OCI-LY1 (cell line): ENCODE data around the gene AGK.
A peak's percentile ranks its signal among the peaks of the same experiment; 100 is the strongest.

Experiments used
- H2AFZ ChIP-seq: fragments of 200-600 bp; sonication (generic), shearing (Covaris generic); 2 replicates; pipeline ENCODE4 v1.6.0; 2014; ENCODE audit warnings: antibody characterized with exemption, mild to moderate bottlenecking, low read length
- H3F3A ChIP-seq: fragments of 200-600 bp; sonication (generic), shearing (Covaris generic); 2 replicates; pipeline ENCODE4 v1.6.0; 2014; ENCODE audit warnings: mild to moderate bottlenecking, antibody characterized with exemption, low read length, moderate library complexity; ENCODE audit not compliant: insufficient read depth
- H3K27ac ChIP-seq: fragments of 200-600 bp; sonication (generic); 2 replicates; pipeline ENCODE4 v1.5.1; 2014; ENCODE audit warnings: low read length, mixed run types, mild to moderate bottlenecking, low read depth; ENCODE audit not compliant: poor library complexity, severe bottlenecking
- H3K27me3 ChIP-seq: fragments of 200-600 bp; sonication (generic); 2 replicates; pipeline ENCODE4 v1.6.0; 2014; ENCODE audit warnings: antibody characterized with exemption, mild to moderate bottlenecking, low read length, moderate library complexity; ENCODE audit not compliant: insufficient read depth
- H3K36me3 ChIP-seq: fragments of 200-600 bp; sonication (generic); 2 replicates; pipeline ENCODE4 v1.6.1; 2014; ENCODE audit warnings: mild to moderate bottlenecking, antibody characterized with exemption, low read length, moderate library complexity, mixed read lengths; ENCODE audit not compliant: insufficient read depth
- H3K4me1 ChIP-seq: fragments of 200-600 bp; sonication (generic); 2 replicates; pipeline ENCODE4 v1.5.1; 2014; ENCODE audit warnings: mild to moderate bottlenecking, low read length, moderate library complexity; ENCODE audit not compliant: insufficient read depth, severe bottlenecking
- H3K4me2 ChIP-seq: fragments of 200-600 bp; sonication (generic), shearing (Covaris generic); 2 replicates; pipeline ENCODE4 v1.6.1; 2014; ENCODE audit warnings: low read length
- H3K4me3 ChIP-seq: fragments of 200-600 bp; sonication (generic); 2 replicates; pipeline ENCODE4 v1.5.1; 2014; ENCODE audit warnings: low read length, low read depth, mild to moderate bottlenecking, mixed read lengths; ENCODE audit not compliant: poor library complexity, severe bottlenecking
- H3K79me2 ChIP-seq: fragments of 200-600 bp; shearing (Covaris generic); 2 replicates; pipeline ENCODE4 v1.6.1; 2016; ENCODE audit warnings: mixed run types, low read length, mixed read lengths; ENCODE audit not compliant: insufficient read depth
- H3K9ac ChIP-seq: fragments of 200-600 bp; sonication (generic), shearing (Covaris generic); 2 replicates; pipeline ENCODE4 v1.6.1; 2014; ENCODE audit warnings: mild to moderate bottlenecking, low read length, mixed read lengths
- H3K9me2 ChIP-seq: fragments of 200-600 bp; sonication (generic), shearing (Covaris generic); 2 replicates; pipeline ENCODE4 v1.6.1; 2014; ENCODE audit warnings: low read depth, mild to moderate bottlenecking, low read length, mixed read lengths
- H3K9me3 ChIP-seq: fragments of 200-600 bp; shearing (Covaris generic); 2 replicates; pipeline ENCODE4 v1.6.1; 2014; ENCODE audit warnings: low read length, mixed read lengths
- H4K20me1 ChIP-seq: fragments of 200-600 bp; sonication (generic), shearing (Covaris generic); 2 replicates; pipeline ENCODE4 v1.6.0; 2016; ENCODE audit warnings: mild to moderate bottlenecking, low read length; ENCODE audit not compliant: insufficient read depth
- CTCF ChIP-seq: fragments of 200-600 bp; sonication (generic), shearing (Covaris generic); IDR thresholded peaks from 2 replicates; pipeline ENCODE4 v1.5.1; 2017; ENCODE audit warnings: mild to moderate bottlenecking, antibody characterized with exemption, low read length, moderate library complexity, mixed read lengths
- EZH2 ChIP-seq: fragments of 200-600 bp; sonication (generic), shearing (Covaris generic); IDR thresholded peaks from 2 replicates; pipeline ENCODE4 v1.8.0; 2017; ENCODE audit warnings: borderline replicate concordance, mixed run types, mild to moderate bottlenecking, antibody characterized with exemption, low read length, moderate library complexity, mixed read lengths

AGK gene

GRCh38 chr7:141649137-141649864, 98.1 kb downstream of the AGK start:
- Histone ChIP-seq H3K4me1 (peaks cover 18% of the 10 kb centered on the region), H3K27ac (peak overlapping the region; percentile 68), H3K4me2 (peak overlapping the region; percentile 31), H3F3A (no peaks in the 10 kb centered on the region), H3K9me3 (no peaks in the 10 kb centered on the region), H3K36me3 (peaks cover 14% of the 10 kb centered on the region; the same call in 1 of the 2 replicates), H3K9ac (no peak overlapping the region), H2AFZ (no peak overlapping the region), H4K20me1 (no peaks in the 10 kb centered on the region), H3K4me3 (no peak overlapping the region), H3K27me3 (no peaks in the 10 kb centered on the region), H3K79me2 (no peaks in the 10 kb centered on the region), H3K9me2 (no peaks in the 10 kb centered on the region)
- TF ChIP-seq CTCF (no peak), EZH2 (no peak)

GRCh38 chr7:141649865-141650634, 98.8 kb downstream of the AGK start:
- Histone ChIP-seq H3K27me3 (no peaks in the 10 kb centered on the region), H3K4me1 (peaks cover 18% of the 10 kb centered on the region), H3K79me2 (no peaks in the 10 kb centered on the region), H3K36me3 (peaks cover 14% of the 10 kb centered on the region; the same call in 1 of the 2 replicates), H4K20me1 (no peaks in the 10 kb centered on the region), H3K4me2 (peak overlapping the region; percentile 31), H3K9me3 (no peaks in the 10 kb centered on the region), H3K27ac (peak overlapping the region; percentile 68), H3K9me2 (no peaks in the 10 kb centered on the region), H2AFZ (no peak overlapping the region), H3K4me3 (no peak overlapping the region), H3K9ac (no peak overlapping the region), H3F3A (no peaks in the 10 kb centered on the region)
- TF ChIP-seq CTCF (peak; percentile 97), EZH2 (no peak)

GRCh38 chr7:141651417-141651816, 100.2 kb downstream of the AGK start:
- no peaks in the 10 kb centered on the region for H3K9me3 ChIP-seq
- H3K4me1 ChIP-seq: peaks cover 18% of the 10 kb centered on the region
- no peak overlapping the region for H3K4me3 ChIP-seq
- TF ChIP-seq CTCF (no peak), EZH2 (no peak)
- no peaks in the 10 kb centered on the region for H3F3A ChIP-seq
- H3K4me2 ChIP-seq: no peak overlapping the region
- H3K79me2 ChIP-seq: no peaks in the 10 kb centered on the region
- no peak overlapping the region for H3K9ac ChIP-seq
- no peak overlapping the region for H3K27ac ChIP-seq
- H2AFZ ChIP-seq: no peak overlapping the region
- H3K27me3 ChIP-seq: no peaks in the 10 kb centered on the region
- H3K36me3 ChIP-seq: peaks cover 14% of the 10 kb centered on the region; the same call in 1 of the 2 replicates
- no peaks in the 10 kb centered on the region for H3K9me2 ChIP-seq
- no peaks in the 10 kb centered on the region for H4K20me1 ChIP-seq
